ENCODE measurements around the gene GFM2.
A peak's percentile ranks its signal among the peaks of the same experiment; 100 is the strongest.
"Not testable (repeated sequence)": the region's sequence is repeated elsewhere in the genome, so short reads cannot be mapped to it uniquely, and the experiment has no call there.

The GFM2 gene

GRCh38 chr5:74684900-74685851, 81.7 kb downstream of the GFM2 start, which contains the start of gene HEXB:
TSS of gene HEXB (plus strand) at chr5:74685233. CDS start at chr5:74685261, 28 bp downstream.
- H3K4me3 ChIP-seq (ENCODE audit: low read length in 2 of 2): peak within 1 kb of the TSS; percentile 86 to 97
- H4K91ac ChIP-seq (ENCODE audit: low read depth, low read length, poor library complexity): no peak within 1 kb of the TSS
- peak within 1 kb of the TSS; percentile 97 for H3K9ac ChIP-seq (ENCODE audit: low read depth, low read length, poor library complexity)
- H3K14ac ChIP-seq (ENCODE audit: low read length): peak within 1 kb of the TSS; percentile 94
- H2BK15ac ChIP-seq (ENCODE audit: low read length): peak within 1 kb of the TSS; percentile 34
- no peak within 1 kb of the TSS for H2BK120ac ChIP-seq (ENCODE audit: low read depth, low read length)
- peaks cover 3 to 4% of the 10 kb centered on the region in 2 donors for H3K4me1 ChIP-seq (ENCODE audit: control insufficient read depth in 2 of 2, insufficient read depth in 1 of 2, low read depth in 1 of 2, low read length in 2 of 2)
- peak within 1 kb of the TSS; percentile 20 for H2AK5ac ChIP-seq (ENCODE audit: low read depth, low read length)
- no peak within 1 kb of the TSS for H2BK12ac ChIP-seq (ENCODE audit: low read length)
- peak; percentile 68 for DNase-seq (ENCODE audit: low spot score)
- peak within 1 kb of the TSS; percentile 83 for H3K4me2 ChIP-seq (ENCODE audit: insufficient read depth, low read length, poor library complexity, severe bottlenecking)
- H4K8ac ChIP-seq (ENCODE audit: low read depth, low read length): no peak within 1 kb of the TSS
- no peak within 1 kb of the TSS for H3K27ac ChIP-seq (replicated peaks; ENCODE audit: low read length)
- H3K4ac ChIP-seq (ENCODE audit: low read length): no peak within 1 kb of the TSS
- WGBS, 2 donors (ENCODE audit: extremely low coverage in 2 of 2, insufficient read length in 2 of 2, insufficient replicate concordance in 1 of 2): no CpG with 5 or more reads among the region's 78 CpGs
- H3K27me3 ChIP-seq (ENCODE audit: control insufficient read depth in 3 of 3, insufficient read depth in 3 of 3, low read depth in 1 of 3, low read length in 3 of 3): no peaks in the 10 kb centered on the region
- H3K18ac ChIP-seq (ENCODE audit: low read length): peak within 1 kb of the TSS; percentile 98
- H3K79me1 ChIP-seq (ENCODE audit: low read depth, low read length): no peaks in the 10 kb centered on the region
- H3K9me3 ChIP-seq (replicated peaks in 1 of 2; ENCODE audit: control insufficient read depth in 2 of 2, insufficient read depth in 1 of 2, low read depth in 1 of 2, low read length in 2 of 2): no peaks in the 10 kb centered on the region
- H2AFZ ChIP-seq (ENCODE audit: low read length): peak within 1 kb of the TSS; percentile 100
- peaks cover 2 to 4% of the 10 kb centered on the region in 2 donors for H3K36me3 ChIP-seq (replicated peaks in 1 of 2; ENCODE audit: control insufficient read depth in 2 of 2, insufficient read depth in 2 of 2, low read length in 2 of 2)
- peak within 1 kb of the TSS; percentile 96 for H3K23ac ChIP-seq (ENCODE audit: low read depth, low read length, poor library complexity)
- H2BK5ac ChIP-seq (ENCODE audit: low read length): peak within 1 kb of the TSS; percentile 46

GRCh38 chr5:74679966-74680365, 87.0 kb downstream of the GFM2 start:
- DNase-seq (ENCODE audit: low spot score): no peak
- no peak overlapping the region for H3K14ac ChIP-seq (ENCODE audit: low read length)
- no peak overlapping the region for H3K27ac ChIP-seq (replicated peaks; ENCODE audit: low read length)
- H2BK15ac ChIP-seq (ENCODE audit: low read length): no peak overlapping the region
- H3K27me3 ChIP-seq (ENCODE audit: control insufficient read depth in 3 of 3, insufficient read depth in 3 of 3, low read depth in 1 of 3, low read length in 3 of 3): no peaks in the 10 kb centered on the region
- H3K18ac ChIP-seq (ENCODE audit: low read length): no peak overlapping the region
- H3K4ac ChIP-seq (ENCODE audit: low read length): no peak overlapping the region
- no peak overlapping the region for H3K4me2 ChIP-seq (ENCODE audit: insufficient read depth, low read length, poor library complexity, severe bottlenecking)
- no peak overlapping the region for H3K9ac ChIP-seq (ENCODE audit: low read depth, low read length, poor library complexity)
- WGBS, 2 donors (ENCODE audit: extremely low coverage in 2 of 2, insufficient read length in 2 of 2, insufficient replicate concordance in 1 of 2): no CpG with 5 or more reads among the region's 4 CpGs
- no peak overlapping the region for H2BK12ac ChIP-seq (ENCODE audit: low read length)
- H4K8ac ChIP-seq (ENCODE audit: low read depth, low read length): no peak overlapping the region
- H3K9me3 ChIP-seq (replicated peaks in 1 of 2; ENCODE audit: control insufficient read depth in 2 of 2, insufficient read depth in 1 of 2, low read depth in 1 of 2, low read length in 2 of 2): no peaks in the 10 kb centered on the region
- H2AFZ ChIP-seq (ENCODE audit: low read length): no peak overlapping the region
- no peaks in the 10 kb centered on the region for H3K36me3 ChIP-seq (replicated peaks in 1 of 2; ENCODE audit: control insufficient read depth in 2 of 2, insufficient read depth in 2 of 2, low read length in 2 of 2)
- no peak overlapping the region for H2AK5ac ChIP-seq (ENCODE audit: low read depth, low read length)
- no peaks in the 10 kb centered on the region for H3K4me1 ChIP-seq (ENCODE audit: control insufficient read depth in 2 of 2, insufficient read depth in 1 of 2, low read depth in 1 of 2, low read length in 2 of 2)
- H2BK5ac ChIP-seq (ENCODE audit: low read length): no peak overlapping the region
- no peak overlapping the region for H4K91ac ChIP-seq (ENCODE audit: low read depth, low read length, poor library complexity)
- no peak overlapping the region for H2BK120ac ChIP-seq (ENCODE audit: low read depth, low read length)
- no peak overlapping the region for H3K23ac ChIP-seq (ENCODE audit: low read depth, low read length, poor library complexity)
- H3K79me1 ChIP-seq (ENCODE audit: low read depth, low read length): no peaks in the 10 kb centered on the region
- H3K4me3 ChIP-seq (ENCODE audit: low read length in 2 of 2): no peak overlapping the region

DNA sequence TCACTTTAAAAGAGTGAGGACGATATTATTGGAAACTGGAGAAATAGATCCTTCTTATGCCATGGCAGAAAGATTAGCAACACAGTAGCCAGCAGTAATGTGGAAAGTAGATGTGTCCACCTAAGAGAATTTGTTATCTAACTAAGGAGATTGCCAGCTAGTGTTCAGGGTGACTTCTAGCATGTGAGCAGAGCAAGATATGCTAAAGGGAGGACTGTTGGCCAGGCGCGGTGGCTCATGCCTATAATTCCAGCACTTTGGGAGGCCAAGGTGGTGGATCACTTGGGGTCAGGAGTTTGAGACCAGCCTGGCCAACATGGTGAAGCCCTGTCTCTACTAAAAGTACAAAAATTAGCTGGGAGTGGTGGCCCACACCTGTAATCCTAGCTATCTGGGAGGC, 87.6 kb downstream of the GFM2 start:
- not testable (repeated sequence) for H3K4me3 ChIP-seq (ENCODE audit: low read length in 2 of 2); H2BK12ac ChIP-seq (ENCODE audit: low read length); H3K79me1 ChIP-seq (ENCODE audit: low read depth, low read length); DNase-seq (ENCODE audit: low spot score); H3K36me3 ChIP-seq (replicated peaks in 1 of 2; ENCODE audit: control insufficient read depth in 2 of 2, insufficient read depth in 2 of 2, low read length in 2 of 2); H3K27me3 ChIP-seq (ENCODE audit: control insufficient read depth in 3 of 3, insufficient read depth in 3 of 3, low read depth in 1 of 3, low read length in 3 of 3); H3K14ac ChIP-seq (ENCODE audit: low read length); H3K23ac ChIP-seq (ENCODE audit: low read depth, low read length, poor library complexity); H3K9ac ChIP-seq (ENCODE audit: low read depth, low read length, poor library complexity); H3K4ac ChIP-seq (ENCODE audit: low read length); H2BK15ac ChIP-seq (ENCODE audit: low read length); H3K27ac ChIP-seq (replicated peaks; ENCODE audit: low read length); H2AFZ ChIP-seq (ENCODE audit: low read length); H2BK120ac ChIP-seq (ENCODE audit: low read depth, low read length); H4K8ac ChIP-seq (ENCODE audit: low read depth, low read length); H2AK5ac ChIP-seq (ENCODE audit: low read depth, low read length); H3K18ac ChIP-seq (ENCODE audit: low read length); H4K91ac ChIP-seq (ENCODE audit: low read depth, low read length, poor library complexity); H3K4me2 ChIP-seq (ENCODE audit: insufficient read depth, low read length, poor library complexity, severe bottlenecking); H2BK5ac ChIP-seq (ENCODE audit: low read length); H3K4me1 ChIP-seq (ENCODE audit: control insufficient read depth in 2 of 2, insufficient read depth in 1 of 2, low read depth in 1 of 2, low read length in 2 of 2); H3K9me3 ChIP-seq (replicated peaks in 1 of 2; ENCODE audit: control insufficient read depth in 2 of 2, insufficient read depth in 1 of 2, low read depth in 1 of 2, low read length in 2 of 2)
- no CpG with 5 or more reads among the region's 3 CpGs for WGBS, 2 donors (ENCODE audit: extremely low coverage in 2 of 2, insufficient read length in 2 of 2, insufficient replicate concordance in 1 of 2)

DNA sequence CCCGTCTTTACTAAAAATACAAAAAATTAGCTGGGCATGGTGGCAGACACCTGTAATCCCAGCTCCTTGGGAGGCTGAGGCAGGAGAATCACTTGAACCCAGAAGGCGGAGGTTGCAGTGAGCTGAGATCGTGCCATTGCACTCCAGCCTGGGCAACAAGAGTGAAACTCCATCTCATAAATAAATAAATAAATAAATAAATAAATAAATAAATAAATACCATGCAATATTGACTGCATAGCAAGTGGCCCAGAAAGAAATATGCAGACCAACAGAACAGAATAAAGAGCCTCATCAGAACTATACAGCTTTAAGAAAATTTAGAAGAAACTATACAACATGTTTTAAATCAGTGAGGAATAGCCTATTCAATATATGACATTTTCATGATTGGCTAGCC, 88.8 kb downstream of the GFM2 start:
- not testable (repeated sequence) for H2BK15ac ChIP-seq (ENCODE audit: low read length); H2BK12ac ChIP-seq (ENCODE audit: low read length); H3K36me3 ChIP-seq (replicated peaks in 1 of 2; ENCODE audit: control insufficient read depth in 2 of 2, insufficient read depth in 2 of 2, low read length in 2 of 2); H3K18ac ChIP-seq (ENCODE audit: low read length); H3K23ac ChIP-seq (ENCODE audit: low read depth, low read length, poor library complexity); H4K91ac ChIP-seq (ENCODE audit: low read depth, low read length, poor library complexity); H2BK5ac ChIP-seq (ENCODE audit: low read length); H3K14ac ChIP-seq (ENCODE audit: low read length); H3K4me2 ChIP-seq (ENCODE audit: insufficient read depth, low read length, poor library complexity, severe bottlenecking); H3K27ac ChIP-seq (replicated peaks; ENCODE audit: low read length); H3K9ac ChIP-seq (ENCODE audit: low read depth, low read length, poor library complexity); DNase-seq (ENCODE audit: low spot score); H4K8ac ChIP-seq (ENCODE audit: low read depth, low read length); H3K4ac ChIP-seq (ENCODE audit: low read length); H2BK120ac ChIP-seq (ENCODE audit: low read depth, low read length); H2AK5ac ChIP-seq (ENCODE audit: low read depth, low read length); H2AFZ ChIP-seq (ENCODE audit: low read length); H3K9me3 ChIP-seq (replicated peaks in 1 of 2; ENCODE audit: control insufficient read depth in 2 of 2, insufficient read depth in 1 of 2, low read depth in 1 of 2, low read length in 2 of 2); H3K27me3 ChIP-seq (ENCODE audit: control insufficient read depth in 3 of 3, insufficient read depth in 3 of 3, low read depth in 1 of 3, low read length in 3 of 3); H3K79me1 ChIP-seq (ENCODE audit: low read depth, low read length); H3K4me1 ChIP-seq (ENCODE audit: control insufficient read depth in 2 of 2, insufficient read depth in 1 of 2, low read depth in 1 of 2, low read length in 2 of 2); H3K4me3 ChIP-seq (ENCODE audit: low read length in 2 of 2)
- WGBS, 2 donors (ENCODE audit: extremely low coverage in 2 of 2, insufficient read length in 2 of 2, insufficient replicate concordance in 1 of 2): no CpG with 5 or more reads among the region's 3 CpGs
